K562 (cell line): Measurements from ENCODE around the gene BNIP5. TPM values are rescaled to one million over a fixed set of nuclear protein-coding genes. Genes with fewer than 3 reads are reported as not detected.

Experiments
- ATAC-seq: fragments of 200-7000 bp; cut with Tn5 transposase; 3 replicates; pipeline ENCODE4 v1.9.1; 2020; ENCODE audit warnings: moderate library complexity
- BruUV-seq: library from RNA; stranded (reverse); fragments of 400-500 nt; replicated peaks from 2 replicates; lab custom pipeline; 2021; lab: Mats Ljungman, UMichigan
- CTCF ChIA-PET: fragments of 300-600 bp; formaldehyde crosslinking; extraction: SDS; loops from one replicate; lab custom pipeline; 2021; ENCODE audit warnings: low intra/inter-chr PET ratio; lab: Yijun Ruan, JAX
- POLR2A ChIA-PET: fragments of 300-600, 350-650 bp; sonication (Branson Sonifier 250); formaldehyde crosslinking; extraction: SDS; loops from one replicate; lab custom pipeline; 2021; ENCODE audit warnings: antibody characterized with exemption, inconsistent platforms; lab: Yijun Ruan, JAX
- DNase-seq, 4 experiments: peaks; one replicate each; pipeline versions ENCODE4 v3.0.0 to v3.0.0-alpha.2; 2011 to 2018; ENCODE audit warnings: low spot score in 3 of 4, mixed read lengths in 3 of 4; ENCODE audit errors: extremely low read depth in 1 of 4
- FAIRE-seq: peaks from 2 replicates; lab custom pipeline; 2011; peaks lifted over from hg19 to GRCh38; lab: Jason Lieb, UNC
- H2AFZ ChIP-seq: 2 replicates; pipeline ENCODE4 v1.6.0; 2011; ENCODE audit warnings: low read depth, low read length, control low read depth, inconsistent platforms
- H3K27ac ChIP-seq: fragments of 200-600 bp; 3 replicates; pipeline ENCODE4 v1.8.0; 2011; ENCODE audit warnings: low read depth, mild to moderate bottlenecking, control low read depth, inconsistent platforms, low read length, moderate library complexity, mixed read lengths; ENCODE audit errors: extremely low read depth
- H3K27me3 ChIP-seq, 2 experiments: fragments of 300-600 bp in 1 of 2; 2 replicates in 1 of 2; 3 replicates in 1 of 2; pipeline versions ENCODE4 v1.6.0 to v1.8.0; 2011; ENCODE audit warnings: inconsistent platforms in 2 of 2, low read length in 2 of 2, mild to moderate bottlenecking in 1 of 2, mixed read lengths in 1 of 2, moderate library complexity in 1 of 2; ENCODE audit not compliant: control insufficient read depth in 2 of 2, insufficient read depth in 2 of 2
- H3K36me3 ChIP-seq: fragments of 300-600 bp; 3 replicates; pipeline ENCODE4 v1.8.0; 2011; ENCODE audit warnings: mild to moderate bottlenecking, low read length, inconsistent platforms; ENCODE audit not compliant: control insufficient read depth, insufficient read depth
- H3K4me1 ChIP-seq, 2 experiments: fragments of 200-600 bp in 1 of 2; replicated peaks in 1 of 2; 2 replicates in 1 of 2; 3 replicates in 1 of 2; pipeline versions ENCODE4 v1.5.1 to v1.8.0; 2011; ENCODE audit warnings: inconsistent platforms in 2 of 2, low read length in 2 of 2, mild to moderate bottlenecking in 1 of 2, mixed read lengths in 1 of 2, moderate library complexity in 1 of 2; ENCODE audit not compliant: control insufficient read depth in 2 of 2, insufficient read depth in 2 of 2
- H3K4me2 ChIP-seq: 2 replicates; pipeline ENCODE4 v1.6.1; 2011; ENCODE audit warnings: low read length, control low read depth, inconsistent platforms, mixed read lengths; ENCODE audit not compliant: insufficient read depth
- H3K4me3 ChIP-seq: fragments of 200-600 bp; sonication (generic), shearing (Covaris generic); 2 replicates; pipeline ENCODE4 v1.5.1; 2016; ENCODE audit warnings: control low read depth, inconsistent platforms
- H3K79me2 ChIP-seq: fragments of 200-600 bp; 3 replicates; pipeline ENCODE4 v1.8.0; 2011; ENCODE audit warnings: low read length, inconsistent platforms; ENCODE audit not compliant: control insufficient read depth, insufficient read depth
- H3K9ac ChIP-seq, 2 experiments: 2 replicates each; pipeline versions ENCODE4 v1.6.0 to v1.6.1; 2011; ENCODE audit warnings: low read depth in 2 of 2, low read length in 2 of 2, control low read depth in 1 of 2, inconsistent platforms in 1 of 2, mild to moderate bottlenecking in 1 of 2, mixed read lengths in 1 of 2; ENCODE audit not compliant: insufficient read depth in 1 of 2
- H3K9me1 ChIP-seq: one replicate; pipeline ENCODE4 v1.6.0; 2011; ENCODE audit warnings: inconsistent platforms, mild to moderate bottlenecking, low read length, moderate library complexity; ENCODE audit not compliant: control insufficient read depth, insufficient read depth
- H3K9me3 ChIP-seq: replicated peaks from 2 replicates; pipeline ENCODE4 v1.5.1; 2011; ENCODE audit warnings: low read depth, low read length, inconsistent platforms; ENCODE audit not compliant: control insufficient read depth, insufficient read depth
- H4K20me1 ChIP-seq: replicated peaks from 2 replicates; pipeline ENCODE4 v1.6.1; 2011; ENCODE audit warnings: low read length, inconsistent platforms, mixed read lengths; ENCODE audit not compliant: control insufficient read depth, insufficient read depth
- ATF7 ChIP-seq: fragments of 450-650 bp; IDR thresholded peaks from 2 replicates; pipeline ENCODE4 v1.7.1; 2014; ENCODE audit warnings: mild to moderate bottlenecking, moderate library complexity
- BRD9 ChIP-seq: fragments of 450-650 bp; IDR thresholded peaks from 2 replicates; pipeline ENCODE4 v1.6.1; 2018; ENCODE audit warnings: low read depth; ENCODE audit not compliant: partially characterized antibody
- CBX2 ChIP-seq: fragments of 200-600 bp; sonication (generic); IDR thresholded peaks from one replicate; pipeline ENCODE4 v1.6.1; 2012; ENCODE audit warnings: mild to moderate bottlenecking, low read length, inconsistent platforms; ENCODE audit not compliant: insufficient read depth, poor library complexity, severe bottlenecking
- FOXP1 ChIP-seq: sonication (generic); formaldehyde crosslinking; IDR thresholded peaks from 2 replicates; pipeline ENCODE4 v1.8.0; 2022; ENCODE audit warnings: mild to moderate bottlenecking, missing genetic modification reagents
- HOXB6 ChIP-seq: fragments of 250-450 bp; sonication (Bioruptor Pico); IDR thresholded peaks from 2 replicates; pipeline ENCODE4 v1.5.1; 2022; ENCODE audit warnings: mild to moderate bottlenecking, borderline replicate concordance
- SAFB2 ChIP-seq: fragments of 200-400 bp; formaldehyde crosslinking; IDR thresholded peaks from 2 replicates; pipeline ENCODE4 v1.6.1; 2018; ENCODE audit warnings: borderline replicate concordance, low read length, low read depth, moderate library complexity; ENCODE audit not compliant: severe bottlenecking
- SLC30A9 ChIP-seq: fragments of 250-450 bp; sonication (Bioruptor Pico); IDR thresholded peaks from 2 replicates; pipeline ENCODE4 v1.8.0; 2022; ENCODE audit warnings: mild to moderate bottlenecking, moderate library complexity
- TCF3 ChIP-seq: sonication (generic); formaldehyde crosslinking; IDR thresholded peaks from 2 replicates; pipeline ENCODE4 v1.4.0; 2020; ENCODE audit warnings: mild to moderate bottlenecking, missing genetic modification reagents
- USF1 ChIP-seq: sonication (generic); formaldehyde crosslinking; IDR thresholded peaks from 2 replicates; pipeline ENCODE4 v1.9.0; 2022; ENCODE audit warnings: mild to moderate bottlenecking, missing genetic modification reagents
- ZNF316 ChIP-seq: fragments of 450-650 bp; IDR thresholded peaks from 2 replicates; pipeline ENCODE4 v1.6.1; 2016
- WGBS: fragments of 100-300 bp; shearing (Covaris generic); methylation state at CpG from one replicate; pipeline ENCODE4 v1.1.6; 2016; ENCODE audit warnings: low coverage, mixed read lengths; ENCODE audit not compliant: insufficient coverage; ENCODE audit errors: missing lambda C conversion rate; 5-methylcytosine and 5-hydroxymethylcytosine counted together
- in situ Hi-C: fragments of 300-500 bp; cut with MboI; formaldehyde crosslinking; loops from 4 replicates; pipeline ENCODE4 v1.15.0; 2018; ENCODE audit warnings: inconsistent platforms, mixed read lengths
- intact Hi-C: fragments of 100-400 bp; cut with micrococcal nuclease; formaldehyde crosslinking; loops from 2 replicates; pipeline ENCODE4 v1.14.2; 2022
- polyA plus RNA-seq, 8 experiments: library from polyadenylated mRNA; depleted of rRNA in 4 of 8; stranded (reverse) in 5 of 8; unstranded in 3 of 8; fragments of >200 nt; fragmentation: Nextera tagmentation in 2 of 8; fragmentation: Illumina TruSeq in 1 of 8; extraction: Ambion mirVana in 2 of 8; extraction: Trizol in 1 of 8; gene quantifications; 2 replicates each; pipeline versions ENCODE4 v1.2.1 to v1.2.3, GENCODE V29; 2011 to 2014; ENCODE audit warnings: inconsistent platforms in 1 of 8, missing spikeins in 1 of 8
- total RNA-seq, 7 experiments: library from RNA; depleted of rRNA in 6 of 7; stranded (reverse); fragments of >200 nt in 6 of 7; fragmentation: Illumina TruSeq in 2 of 7; extraction: Trizol in 2 of 7; gene quantifications; 2 replicates each; pipeline versions ENCODE4 v1.2.1 to v1.2.3, GENCODE V29; 2011 to 2021; ENCODE audit warnings: low replicate concordance in 1 of 7
- TF ChIP-seq, protein P1 (sequence below): sonication (generic); formaldehyde crosslinking; IDR thresholded peaks from 2 replicates; pipeline ENCODE4 v1.5.0; 2020; ENCODE audit warnings: missing genetic modification reagents

BNIP5 gene
- total and polyA plus RNA-seq, 9 of the 15 experiments (the other 6 are each of a cell fraction or from before 2014, with no cell fraction given), result not detected

- Histone ChIP-seq H3K9ac (no peak overlapping the region), H4K20me1 (no peaks in the 10 kb centered on the region; the same call in 1 of the 2 replicates), H3K36me3 (no peaks in the 10 kb centered on the region), H3K27me3 (peaks cover 52 to 76% of the 10 kb centered on the region in 2 experiments), H3K4me2 (no peak overlapping the region), H3K9me1 (no peaks in the 10 kb centered on the region), H3K4me3 (no peak overlapping the region), H3K79me2 (no peaks in the 10 kb centered on the region), H3K27ac (no peak overlapping the region), H3K9me3 (no peaks in the 10 kb centered on the region), H3K4me1 (peaks cover 0 to 4% of the 10 kb centered on the region in 2 experiments; a peak in 2 of 5 replicates), H2AFZ (no peak overlapping the region)
- FAIRE-seq (no peak), ATAC-seq (no peak), DNase-seq (no peak)
- CTCF ChIA-PET, result no interaction called here
- TF ChIP-seq USF1 (CRISPR knock-in tag), result no peak
- no peak for TF ChIP-seq SLC30A9 (CRISPR knock-in tag)
- TF ChIP-seq, protein P1, sequence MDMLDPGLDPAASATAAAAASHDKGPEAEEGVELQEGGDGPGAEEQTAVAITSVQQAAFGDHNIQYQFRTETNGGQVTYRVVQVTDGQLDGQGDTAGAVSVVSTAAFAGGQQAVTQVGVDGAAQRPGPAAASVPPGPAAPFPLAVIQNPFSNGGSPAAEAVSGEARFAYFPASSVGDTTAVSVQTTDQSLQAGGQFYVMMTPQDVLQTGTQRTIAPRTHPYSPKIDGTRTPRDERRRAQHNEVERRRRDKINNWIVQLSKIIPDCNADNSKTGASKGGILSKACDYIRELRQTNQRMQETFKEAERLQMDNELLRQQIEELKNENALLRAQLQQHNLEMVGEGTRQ (CRISPR knock-in tag), result no peak
- TF ChIP-seq ZNF316, result 0 out of 2 replicates have a peak, but pooled peaks have one; percentile 5
- peak; percentile 67 for TF ChIP-seq CBX2
- no peak for TF ChIP-seq SAFB2
- TF ChIP-seq BRD9, result no peak
- TF ChIP-seq TCF3 (CRISPR knock-in tag), result no peak
- no peak for TF ChIP-seq FOXP1 (CRISPR knock-in tag)
- no peak for TF ChIP-seq ATF7
- no peak for TF ChIP-seq HOXB6 (CRISPR knock-in tag)
- BruUV-seq, result no TSS peak
- intact Hi-C loops, result no loop called here
- in situ Hi-C loops, result no loop called here
- WGBS, result 5% methylated on average over 4 of the region's 4 CpGs
- POLR2A ChIA-PET, result interaction anchor here (0.6 kb wide), 1 partner anchor 136 kb away, joined by 3 read pairs; no protein-coding TSS in a partner anchor
Observed at GRCh38 chr6:36378243-36378920, 41.7 kb upstream of the BNIP5 start.
